ENCODE results near the gene RAB10.

- TF ChIP-seq EP300 (IDR thresholded peaks at IDR 0.05), result no peak
- TF ChIP-seq, protein P1, sequence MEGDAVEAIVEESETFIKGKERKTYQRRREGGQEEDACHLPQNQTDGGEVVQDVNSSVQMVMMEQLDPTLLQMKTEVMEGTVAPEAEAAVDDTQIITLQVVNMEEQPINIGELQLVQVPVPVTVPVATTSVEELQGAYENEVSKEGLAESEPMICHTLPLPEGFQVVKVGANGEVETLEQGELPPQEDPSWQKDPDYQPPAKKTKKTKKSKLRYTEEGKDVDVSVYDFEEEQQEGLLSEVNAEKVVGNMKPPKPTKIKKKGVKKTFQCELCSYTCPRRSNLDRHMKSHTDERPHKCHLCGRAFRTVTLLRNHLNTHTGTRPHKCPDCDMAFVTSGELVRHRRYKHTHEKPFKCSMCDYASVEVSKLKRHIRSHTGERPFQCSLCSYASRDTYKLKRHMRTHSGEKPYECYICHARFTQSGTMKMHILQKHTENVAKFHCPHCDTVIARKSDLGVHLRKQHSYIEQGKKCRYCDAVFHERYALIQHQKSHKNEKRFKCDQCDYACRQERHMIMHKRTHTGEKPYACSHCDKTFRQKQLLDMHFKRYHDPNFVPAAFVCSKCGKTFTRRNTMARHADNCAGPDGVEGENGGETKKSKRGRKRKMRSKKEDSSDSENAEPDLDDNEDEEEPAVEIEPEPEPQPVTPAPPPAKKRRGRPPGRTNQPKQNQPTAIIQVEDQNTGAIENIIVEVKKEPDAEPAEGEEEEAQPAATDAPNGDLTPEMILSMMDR (IDR thresholded peaks at IDR 0.05), result no peak
These were observed 61.9 kb downstream of the RAB10 start for GRCh38 chr2:26095758-26096157.

All from upper lobe of left lung (tissue), 4 donors.